GM12878 (cell line): ENCODE data around the gene ASCC1.

ENCODE experiments used
- BACH1 ChIP-seq: fragments of 450-650 bp; IDR thresholded peaks from 2 replicates; pipeline ENCODE4 v1.6.1; 2017; ENCODE audit warnings: mild to moderate bottlenecking, borderline replicate concordance
- CHD1 ChIP-seq: IDR thresholded peaks from 2 replicates; pipeline ENCODE4 v1.6.1; 2012; ENCODE audit warnings: low read depth, low read length, improper control_type of control experiment
- FOXM1 ChIP-seq: IDR thresholded peaks from 2 replicates; pipeline ENCODE4 v1.6.1; 2012; ENCODE audit warnings: low read depth, mild to moderate bottlenecking, inconsistent platforms, low read length, moderate library complexity
- NFIC ChIP-seq: IDR thresholded peaks from 2 replicates; pipeline ENCODE4 v1.6.1; 2012; ENCODE audit warnings: low read depth, mild to moderate bottlenecking, inconsistent platforms, low read length, moderate library complexity
- POLR2AphosphoS2 ChIP-seq: IDR thresholded peaks from 2 replicates; pipeline ENCODE4 v1.6.1; 2011; ENCODE audit warnings: low read depth, mild to moderate bottlenecking, low read length, improper control_type of control experiment, moderate library complexity
- POLR2AphosphoS5 ChIP-seq: IDR thresholded peaks from 2 replicates; pipeline ENCODE4 v1.6.1; 2011; ENCODE audit warnings: mild to moderate bottlenecking, low read length, inconsistent platforms
- RFX5 ChIP-seq: IDR thresholded peaks from 2 replicates; pipeline ENCODE4 v1.6.1; 2011; ENCODE audit warnings: low read depth, low read length, improper control_type of control experiment
- TF ChIP-seq, protein P1 (sequence below): fragments of 450-650 bp; IDR thresholded peaks from 2 replicates; pipeline ENCODE4 v1.6.1; 2018; ENCODE audit warnings: borderline replicate concordance, mild to moderate bottlenecking; ENCODE audit not compliant: partially characterized antibody
- TF ChIP-seq, protein P2 (sequence below), 3 experiments: IDR thresholded peaks in 2 of 3; conservative IDR thresholded peaks in 1 of 3; 2 replicates each; pipeline ENCODE4 v1.5.1; 2011; ENCODE audit warnings: low read depth in 3 of 3, low read length in 3 of 3, mild to moderate bottlenecking in 3 of 3, control low read depth in 2 of 3, moderate library complexity in 2 of 3, inconsistent platforms in 1 of 3, mixed read lengths in 1 of 3; ENCODE audit not compliant: control insufficient read depth in 2 of 3, insufficient read depth in 1 of 3; ENCODE audit errors: extremely low read depth in 1 of 3
- TF ChIP-seq, protein P3 (sequence below): fragments of 450-650 bp; formaldehyde crosslinking; IDR thresholded peaks from 2 replicates; pipeline ENCODE4 v1.4.0; 2022; ENCODE audit warnings: mild to moderate bottlenecking, moderate library complexity
- TF ChIP-seq, protein P4 (sequence below): IDR thresholded peaks from 2 replicates; pipeline ENCODE4 v1.6.1; 2011; ENCODE audit warnings: borderline replicate concordance, low read depth, mild to moderate bottlenecking, moderate library complexity, low read length; ENCODE audit not compliant: insufficient read depth, poor library complexity, severe bottlenecking
- TF ChIP-seq, protein P5 (sequence below): IDR thresholded peaks from 2 replicates; pipeline ENCODE4 v1.6.1; 2011; ENCODE audit warnings: low read depth, mild to moderate bottlenecking, low read length, moderate library complexity, borderline replicate concordance; ENCODE audit errors: extremely low read depth

DNA sequence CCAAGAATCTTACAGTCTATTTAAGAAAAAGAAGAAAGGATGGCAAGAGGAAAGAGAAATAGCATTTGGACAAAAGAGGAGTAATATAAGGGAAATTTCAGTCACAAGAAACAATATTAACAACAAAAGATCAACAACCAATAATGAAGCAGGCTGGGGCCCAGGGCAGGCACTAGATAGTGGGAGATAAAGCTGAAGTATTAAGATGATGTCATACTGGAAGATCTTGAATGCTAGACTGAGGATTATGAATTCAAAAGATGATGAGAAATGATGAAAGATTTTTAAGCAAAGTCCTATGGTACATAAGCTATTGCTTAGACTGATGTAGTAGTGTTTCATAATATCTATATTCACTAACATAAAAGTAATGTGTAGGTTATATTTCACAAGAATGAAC lies 75.9 kb downstream of the ASCC1 start:
- TF ChIP-seq, protein P1, sequence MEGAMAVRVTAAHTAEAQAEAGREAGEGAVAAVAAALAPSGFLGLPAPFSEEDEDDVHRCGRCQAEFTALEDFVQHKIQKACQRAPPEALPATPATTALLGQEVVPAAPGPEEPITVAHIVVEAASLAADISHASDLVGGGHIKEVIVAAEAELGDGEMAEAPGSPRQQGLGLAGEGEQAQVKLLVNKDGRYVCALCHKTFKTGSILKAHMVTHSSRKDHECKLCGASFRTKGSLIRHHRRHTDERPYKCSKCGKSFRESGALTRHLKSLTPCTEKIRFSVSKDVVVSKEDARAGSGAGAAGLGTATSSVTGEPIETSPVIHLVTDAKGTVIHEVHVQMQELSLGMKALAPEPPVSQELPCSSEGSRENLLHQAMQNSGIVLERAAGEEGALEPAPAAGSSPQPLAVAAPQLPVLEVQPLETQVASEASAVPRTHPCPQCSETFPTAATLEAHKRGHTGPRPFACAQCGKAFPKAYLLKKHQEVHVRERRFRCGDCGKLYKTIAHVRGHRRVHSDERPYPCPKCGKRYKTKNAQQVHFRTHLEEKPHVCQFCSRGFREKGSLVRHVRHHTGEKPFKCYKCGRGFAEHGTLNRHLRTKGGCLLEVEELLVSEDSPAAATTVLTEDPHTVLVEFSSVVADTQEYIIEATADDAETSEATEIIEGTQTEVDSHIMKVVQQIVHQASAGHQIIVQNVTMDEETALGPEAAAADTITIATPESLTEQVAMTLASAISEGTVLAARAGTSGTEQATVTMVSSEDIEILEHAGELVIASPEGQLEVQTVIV = no peak
- TF ChIP-seq NFIC (no peak), RFX5 (no peak), POLR2AphosphoS2 (no peak), BACH1 (no peak), FOXM1 (no peak), CHD1 (no peak), POLR2AphosphoS5 (no peak)
- TF ChIP-seq, protein P2, sequence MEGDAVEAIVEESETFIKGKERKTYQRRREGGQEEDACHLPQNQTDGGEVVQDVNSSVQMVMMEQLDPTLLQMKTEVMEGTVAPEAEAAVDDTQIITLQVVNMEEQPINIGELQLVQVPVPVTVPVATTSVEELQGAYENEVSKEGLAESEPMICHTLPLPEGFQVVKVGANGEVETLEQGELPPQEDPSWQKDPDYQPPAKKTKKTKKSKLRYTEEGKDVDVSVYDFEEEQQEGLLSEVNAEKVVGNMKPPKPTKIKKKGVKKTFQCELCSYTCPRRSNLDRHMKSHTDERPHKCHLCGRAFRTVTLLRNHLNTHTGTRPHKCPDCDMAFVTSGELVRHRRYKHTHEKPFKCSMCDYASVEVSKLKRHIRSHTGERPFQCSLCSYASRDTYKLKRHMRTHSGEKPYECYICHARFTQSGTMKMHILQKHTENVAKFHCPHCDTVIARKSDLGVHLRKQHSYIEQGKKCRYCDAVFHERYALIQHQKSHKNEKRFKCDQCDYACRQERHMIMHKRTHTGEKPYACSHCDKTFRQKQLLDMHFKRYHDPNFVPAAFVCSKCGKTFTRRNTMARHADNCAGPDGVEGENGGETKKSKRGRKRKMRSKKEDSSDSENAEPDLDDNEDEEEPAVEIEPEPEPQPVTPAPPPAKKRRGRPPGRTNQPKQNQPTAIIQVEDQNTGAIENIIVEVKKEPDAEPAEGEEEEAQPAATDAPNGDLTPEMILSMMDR (IDR thresholded peaks at IDR 0.05 in 2 of 3, conservative IDR thresholded peaks at IDR 0.05 in 1 of 3; ENCODE audit: control insufficient read depth in 2 of 3, extremely low read depth in 1 of 3, insufficient read depth in 1 of 3, low read depth in 3 of 3, low read length in 3 of 3) = no peak
- TF ChIP-seq, protein P3, sequence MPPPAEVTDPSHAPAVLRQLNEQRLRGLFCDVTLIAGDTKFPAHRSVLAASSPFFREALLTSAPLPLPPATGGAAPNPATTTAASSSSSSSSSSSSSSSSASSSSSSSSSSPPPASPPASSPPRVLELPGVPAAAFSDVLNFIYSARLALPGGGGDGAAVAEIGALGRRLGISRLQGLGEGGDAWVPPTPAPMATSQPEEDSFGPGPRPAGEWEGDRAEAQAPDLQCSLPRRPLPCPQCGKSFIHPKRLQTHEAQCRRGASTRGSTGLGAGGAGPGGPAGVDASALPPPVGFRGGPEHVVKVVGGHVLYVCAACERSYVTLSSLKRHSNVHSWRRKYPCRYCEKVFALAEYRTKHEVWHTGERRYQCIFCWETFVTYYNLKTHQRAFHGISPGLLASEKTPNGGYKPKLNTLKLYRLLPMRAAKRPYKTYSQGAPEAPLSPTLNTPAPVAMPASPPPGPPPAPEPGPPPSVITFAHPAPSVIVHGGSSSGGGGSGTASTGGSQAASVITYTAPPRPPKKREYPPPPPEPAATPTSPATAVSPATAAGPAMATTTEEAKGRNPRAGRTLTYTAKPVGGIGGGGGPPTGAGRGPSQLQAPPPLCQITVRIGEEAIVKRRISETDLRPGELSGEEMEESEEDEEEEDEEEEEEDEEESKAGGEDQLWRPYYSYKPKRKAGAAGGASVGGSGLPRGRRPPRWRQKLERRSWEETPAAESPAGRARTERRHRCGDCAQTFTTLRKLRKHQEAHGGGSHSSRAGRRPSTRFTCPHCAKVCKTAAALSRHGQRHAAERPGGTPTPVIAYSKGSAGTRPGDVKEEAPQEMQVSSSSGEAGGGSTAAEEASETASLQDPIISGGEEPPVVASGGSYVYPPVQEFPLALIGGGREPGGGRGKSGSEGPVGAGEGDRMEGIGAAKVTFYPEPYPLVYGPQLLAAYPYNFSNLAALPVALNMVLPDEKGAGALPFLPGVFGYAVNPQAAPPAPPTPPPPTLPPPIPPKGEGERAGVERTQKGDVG (CRISPR knock-in tag) = no peak
- TF ChIP-seq, protein P4, sequence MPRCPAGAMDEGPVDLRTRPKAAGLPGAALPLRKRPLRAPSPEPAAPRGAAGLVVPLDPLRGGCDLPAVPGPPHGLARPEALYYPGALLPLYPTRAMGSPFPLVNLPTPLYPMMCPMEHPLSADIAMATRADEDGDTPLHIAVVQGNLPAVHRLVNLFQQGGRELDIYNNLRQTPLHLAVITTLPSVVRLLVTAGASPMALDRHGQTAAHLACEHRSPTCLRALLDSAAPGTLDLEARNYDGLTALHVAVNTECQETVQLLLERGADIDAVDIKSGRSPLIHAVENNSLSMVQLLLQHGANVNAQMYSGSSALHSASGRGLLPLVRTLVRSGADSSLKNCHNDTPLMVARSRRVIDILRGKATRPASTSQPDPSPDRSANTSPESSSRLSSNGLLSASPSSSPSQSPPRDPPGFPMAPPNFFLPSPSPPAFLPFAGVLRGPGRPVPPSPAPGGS = no peak
- TF ChIP-seq, protein P5, sequence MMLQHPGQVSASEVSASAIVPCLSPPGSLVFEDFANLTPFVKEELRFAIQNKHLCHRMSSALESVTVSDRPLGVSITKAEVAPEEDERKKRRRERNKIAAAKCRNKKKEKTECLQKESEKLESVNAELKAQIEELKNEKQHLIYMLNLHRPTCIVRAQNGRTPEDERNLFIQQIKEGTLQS = no peak
